B cell (primary cell): Measurements from ENCODE around the gene CREM.

Source experiments
- EZH2 ChIP-seq: IDR thresholded peaks from 2 replicates; pipeline ENCODE4 v1.6.1; 2012; ENCODE audit warnings: borderline replicate concordance, low read depth, mild to moderate bottlenecking, moderate library complexity, low read length; ENCODE audit not compliant: insufficient read depth, poor library complexity, severe bottlenecking
- TF ChIP-seq, protein P1 (sequence below): fragments of 200-600 bp; IDR thresholded peaks from one replicate; pipeline ENCODE4 v1.8.0; 2022; ENCODE audit warnings: antibody characterized with exemption, mild to moderate bottlenecking

DNA sequence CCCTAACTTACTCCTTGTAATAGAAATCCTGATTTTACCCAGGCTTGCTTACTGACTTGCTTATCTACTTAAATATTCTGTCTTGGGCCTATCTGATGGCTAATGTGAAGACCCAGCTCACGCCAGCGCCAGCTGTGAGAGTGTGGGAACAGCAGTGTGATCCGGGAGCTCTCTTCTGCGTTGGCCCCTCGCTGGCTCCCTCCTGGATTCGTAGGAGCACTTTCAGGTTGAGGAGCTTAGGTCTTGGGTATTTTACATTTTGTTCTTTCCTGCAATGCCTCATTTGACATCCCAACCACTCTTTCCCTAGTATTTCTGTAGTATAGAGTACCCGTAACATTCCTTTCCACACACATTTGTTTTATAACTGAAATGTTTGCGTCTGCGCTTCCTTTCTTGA is 51.7 kb downstream of the CREM start:
- TF ChIP-seq, protein P1, sequence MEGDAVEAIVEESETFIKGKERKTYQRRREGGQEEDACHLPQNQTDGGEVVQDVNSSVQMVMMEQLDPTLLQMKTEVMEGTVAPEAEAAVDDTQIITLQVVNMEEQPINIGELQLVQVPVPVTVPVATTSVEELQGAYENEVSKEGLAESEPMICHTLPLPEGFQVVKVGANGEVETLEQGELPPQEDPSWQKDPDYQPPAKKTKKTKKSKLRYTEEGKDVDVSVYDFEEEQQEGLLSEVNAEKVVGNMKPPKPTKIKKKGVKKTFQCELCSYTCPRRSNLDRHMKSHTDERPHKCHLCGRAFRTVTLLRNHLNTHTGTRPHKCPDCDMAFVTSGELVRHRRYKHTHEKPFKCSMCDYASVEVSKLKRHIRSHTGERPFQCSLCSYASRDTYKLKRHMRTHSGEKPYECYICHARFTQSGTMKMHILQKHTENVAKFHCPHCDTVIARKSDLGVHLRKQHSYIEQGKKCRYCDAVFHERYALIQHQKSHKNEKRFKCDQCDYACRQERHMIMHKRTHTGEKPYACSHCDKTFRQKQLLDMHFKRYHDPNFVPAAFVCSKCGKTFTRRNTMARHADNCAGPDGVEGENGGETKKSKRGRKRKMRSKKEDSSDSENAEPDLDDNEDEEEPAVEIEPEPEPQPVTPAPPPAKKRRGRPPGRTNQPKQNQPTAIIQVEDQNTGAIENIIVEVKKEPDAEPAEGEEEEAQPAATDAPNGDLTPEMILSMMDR, result no peak
- TF ChIP-seq EZH2, result no peak
